UCSD-AML1 (cell line): Measurements from ENCODE around the gene SVOPL.

Experiments used
- DNase-seq: peaks from one replicate; lab custom pipeline; 2025; ENCODE audit not compliant: unreplicated experiment; lab: John Stamatoyannopoulos, UW

SVOPL gene

GRCh38 chr7:138662076-138662990 is 38.8 kb downstream of the SVOPL start:
- DNase-seq: no peak

GRCh38 chr7:138661069-138661635 is 40.0 kb downstream of the SVOPL start:
- DNase-seq: no peak

- no peak for DNase-seq
Observed at GRCh38 chr7:138658889-138659288, 42.3 kb downstream of the SVOPL start.

- DNase-seq: no peak
Observed at GRCh38 chr7:138657854-138658386, 43.2 kb downstream of the SVOPL start.

- no peak for DNase-seq
Observed at GRCh38 chr7:138656952-138657351, 44.2 kb downstream of the SVOPL start.

- no peak for DNase-seq
Observed at GRCh38 chr7:138654616-138655015, 46.5 kb downstream of the SVOPL start.

GRCh38 chr7:138649506-138649905 is 51.7 kb downstream of the SVOPL start:
- no peak for DNase-seq

- no peak for DNase-seq
Observed at GRCh38 chr7:138645284-138645683, 55.9 kb downstream of the SVOPL start.

GRCh38 chr7:138632826-138633602 is 68.1 kb downstream of the SVOPL start:
- DNase-seq: no peak

- DNase-seq: no peak
Observed at GRCh38 chr7:138632384-138632783, 68.8 kb downstream of the SVOPL start.

GRCh38 chr7:138630059-138630610 is 71.0 kb downstream of the SVOPL start:
- no peak for DNase-seq

- DNase-seq: no peak
Observed at GRCh38 chr7:138627361-138627760, 73.8 kb downstream of the SVOPL start.

GRCh38 chr7:138626846-138627245 is 74.3 kb downstream of the SVOPL start:
- no peak for DNase-seq

- DNase-seq: peak; percentile 26
Observed at GRCh38 chr7:138625849-138626230, 75.3 kb downstream of the SVOPL start.

- no peak for DNase-seq
Observed at GRCh38 chr7:138625084-138625848, 75.9 kb downstream of the SVOPL start.

- DNase-seq: no peak
Observed at GRCh38 chr7:138622841-138623240, 78.3 kb downstream of the SVOPL start.

GRCh38 chr7:138618933-138619332 is 82.2 kb downstream of the SVOPL start:
- no peak for DNase-seq

- DNase-seq: no peak
Observed at GRCh38 chr7:138618506-138618905, 82.7 kb downstream of the SVOPL start.

- DNase-seq: no peak
Observed at GRCh38 chr7:138616085-138616484, 85.1 kb downstream of the SVOPL start.

- no peak for DNase-seq
Observed at GRCh38 chr7:138613630-138614029, 87.5 kb downstream of the SVOPL start.
